Measurements from ENCODE around the gene ERFE.

Gene ERFE

GRCh38 chr2:238126775-238127164, 32.0 kb upstream of the ERFE start:
- no peak for DNase-seq (ENCODE audit: low spot score)

- no peak for DNase-seq (ENCODE audit: low spot score)
Measured at GRCh38 chr2:238127165-238128060, 31.4 kb upstream of the ERFE start.

- DNase-seq (ENCODE audit: low spot score): no peak
Measured at GRCh38 chr2:238128061-238128440, 30.7 kb upstream of the ERFE start.

- DNase-seq (ENCODE audit: low spot score): no peak
Measured at GRCh38 chr2:238128534-238129001, 30.2 kb upstream of the ERFE start.

- DNase-seq (ENCODE audit: low spot score): no peak
Measured at GRCh38 chr2:238129166-238130010, 29.4 kb upstream of the ERFE start.

- DNase-seq (ENCODE audit: low spot score): no peak
Measured at GRCh38 chr2:238130111-238130695, 28.6 kb upstream of the ERFE start.

- DNase-seq (ENCODE audit: low spot score): no peak
Measured at GRCh38 chr2:238130696-238131628, 27.8 kb upstream of the ERFE start.

- no peak for DNase-seq (ENCODE audit: low spot score)
Measured at GRCh38 chr2:238131761-238132462, 26.9 kb upstream of the ERFE start.

- no peak for DNase-seq (ENCODE audit: low spot score)
Measured at GRCh38 chr2:238132463-238133450, 26.0 kb upstream of the ERFE start.

GRCh38 chr2:238133499-238134392, 25.0 kb upstream of the ERFE start:
- no peak for DNase-seq (ENCODE audit: low spot score)

GRCh38 chr2:238134393-238134785, 24.4 kb upstream of the ERFE start:
- DNase-seq (ENCODE audit: low spot score): no peak

GRCh38 chr2:238135601-238136150, 23.1 kb upstream of the ERFE start:
- no peak for DNase-seq (ENCODE audit: low spot score)

GRCh38 chr2:238136820-238137537, 21.8 kb upstream of the ERFE start:
- no peak for DNase-seq (ENCODE audit: low spot score)

GRCh38 chr2:238137885-238138284, 20.9 kb upstream of the ERFE start:
- DNase-seq (ENCODE audit: low spot score): no peak

GRCh38 chr2:238138331-238139195, 20.2 kb upstream of the ERFE start, which contains the start of gene KLHL30:
Gene KLHL30, plus strand, starts transcription at chr2:238138668. Its CDS starts 2,087 bp downstream, at chr2:238140755.
- no peak for DNase-seq (ENCODE audit: low spot score)

All from cerebellar cortex (tissue), 1 donor.